Tibial nerve (tissue), 4 donors: ENCODE results near the gene IGF2R. TPM values are rescaled to one million over a fixed set of nuclear protein-coding genes. Genes with fewer than 3 reads are reported as not detected.

ENCODE experiments used
- DNase-seq, 2 donors: peaks; one replicate each; pipeline ENCODE4 v3.0.0-alpha.2; 2019; ENCODE audit warnings: low spot score in 2 of 2
- H3K27ac ChIP-seq, 4 donors: fragments of 200-600 bp; sonication (generic) in 3 of 4; one replicate each; pipeline ENCODE4 v1.5.1; 2017 to 2019; ENCODE audit warnings: mild to moderate bottlenecking in 1 of 4
- H3K27me3 ChIP-seq, 2 donors: fragments of 200-600 bp; sonication (generic) in 1 of 2; one replicate each; pipeline versions ENCODE4 v1.5.1 to v1.6.0; 2017 to 2019
- H3K36me3 ChIP-seq, 3 donors: fragments of 200-600 bp; sonication (generic); one replicate each; pipeline ENCODE4 v1.5.1; 2018 to 2019
- H3K4me1 ChIP-seq, 4 donors: fragments of 200-600 bp; sonication (generic) in 3 of 4; one replicate each; pipeline ENCODE4 v1.5.1; 2017 to 2019
- H3K4me3 ChIP-seq, 4 donors: fragments of 200-600 bp; sonication (generic) in 3 of 4; one replicate each; pipeline ENCODE4 v1.5.1; 2017 to 2019; ENCODE audit warnings: mild to moderate bottlenecking in 1 of 4, moderate library complexity in 1 of 4
- H3K9me3 ChIP-seq, 4 donors: fragments of 200-600 bp; sonication (generic) in 3 of 4; one replicate each; pipeline ENCODE4 v1.5.1; 2017 to 2019
- CTCF ChIP-seq, 5 experiments: fragments of 200-600 bp in 3 of 5; fragments of 450-650 bp in 2 of 5; sonication (generic) in 3 of 5; IDR thresholded peaks; one replicate each; pipeline ENCODE4 v1.5.1; 2016 to 2019; ENCODE audit warnings: antibody characterized with exemption in 5 of 5, mild to moderate bottlenecking in 3 of 5, moderate library complexity in 2 of 5
- EP300 ChIP-seq, 2 donors: sonication (generic); formaldehyde crosslinking; IDR thresholded peaks; one replicate each; pipeline ENCODE4 v1.6.1; 2017; ENCODE audit warnings: antibody characterized with exemption in 2 of 2, mild to moderate bottlenecking in 1 of 2
- POLR2A ChIP-seq, 2 donors: fragments of 450-650 bp; IDR thresholded peaks; one replicate each; pipeline ENCODE4 v1.6.1; 2017; ENCODE audit warnings: antibody characterized with exemption in 2 of 2, mild to moderate bottlenecking in 2 of 2, moderate library complexity in 2 of 2
- WGBS, 2 donors: methylation state at CpG; one replicate each; pipeline ENCODE4 v1.1.5; 2018; 5-methylcytosine and 5-hydroxymethylcytosine counted together
- total RNA-seq, 4 donors: library from RNA; depleted of rRNA; stranded (reverse); fragments of >200 nt; gene quantifications; one replicate each; pipeline ENCODE4 v1.1.0, GENCODE V29; 2016

IGF2R gene
- total RNA-seq, 4 donors from 2014 or later = 60.1 to 81.3 (median 68.5) TPM

- H3K36me3 ChIP-seq = peaks cover 0 to 71% (median 7%) of the 10 kb centered on the region in 3 donors
- H3K9me3 ChIP-seq = no peaks in the 10 kb centered on the region
- H3K4me1 ChIP-seq = peaks cover 0 to 25% (median 10%) of the 10 kb centered on the region in 4 donors
- H3K27ac ChIP-seq = no peak overlapping the region
- H3K27me3 ChIP-seq = no peaks in the 10 kb centered on the region
- TF ChIP-seq POLR2A (IDR thresholded peaks at IDR 0.05) (no peak), EP300 (IDR thresholded peaks at IDR 0.05) (no peak), CTCF (IDR thresholded peaks at IDR 0.05) (no peak)
- no peak overlapping the region for H3K4me3 ChIP-seq
- DNase-seq = no peak
- WGBS, 2 donors = 90 to 94% methylated on average over 10 of the region's 10 CpGs
These were observed 59.0 kb downstream of the IGF2R start for GRCh38 chr6:160027931-160028330.

GRCh38 chr6:160028487-160029275 lies 59.8 kb downstream of the IGF2R start:
- H3K36me3 ChIP-seq = peaks cover 0 to 71% (median 11%) of the 10 kb centered on the region in 3 donors
- H3K4me3 ChIP-seq = no peak overlapping the region
- WGBS, 2 donors = 93 to 95% methylated on average over 8 of the region's 8 CpGs
- TF ChIP-seq EP300 (IDR thresholded peaks at IDR 0.05) (no peak), CTCF (IDR thresholded peaks at IDR 0.05) (no peak), POLR2A (IDR thresholded peaks at IDR 0.05) (no peak)
- peak overlapping the region in 2 of 4 donors; percentile 78 to 90 for H3K27ac ChIP-seq
- H3K4me1 ChIP-seq = peaks cover 0 to 32% (median 10%) of the 10 kb centered on the region in 4 donors
- H3K9me3 ChIP-seq = no peaks in the 10 kb centered on the region
- no peaks in the 10 kb centered on the region for H3K27me3 ChIP-seq
- DNase-seq = no peak

GRCh38 chr6:160029525-160029924 lies 60.6 kb downstream of the IGF2R start:
- H3K27ac ChIP-seq = peak overlapping the region; percentile 53 to 90 (median 76)
- no peaks in the 10 kb centered on the region for H3K9me3 ChIP-seq
- peaks cover 0 to 71% (median 9%) of the 10 kb centered on the region in 3 donors for H3K36me3 ChIP-seq
- no peak overlapping the region for H3K4me3 ChIP-seq
- no peak for TF ChIP-seq CTCF (IDR thresholded peaks at IDR 0.05)
- no peak for TF ChIP-seq POLR2A (IDR thresholded peaks at IDR 0.05)
- TF ChIP-seq EP300 (IDR thresholded peaks at IDR 0.05) = no peak
- H3K4me1 ChIP-seq = peaks cover 0 to 41% (median 10%) of the 10 kb centered on the region in 4 donors
- no peak for DNase-seq
- H3K27me3 ChIP-seq = no peaks in the 10 kb centered on the region
- 85 to 88% methylated on average over 11 of the region's 11 CpGs for WGBS, 2 donors

- Histone ChIP-seq H3K4me3 (no peak overlapping the region), H3K27ac (peak overlapping the region; percentile 53 to 90 (median 76)), H3K36me3 (peaks cover 0 to 71% (median 5%) of the 10 kb centered on the region in 3 donors), H3K4me1 (peaks cover 0 to 46% (median 10%) of the 10 kb centered on the region in 4 donors), H3K27me3 (no peaks in the 10 kb centered on the region), H3K9me3 (no peaks in the 10 kb centered on the region)
- 17 to 32% methylated on average over 5 of the region's 5 CpGs for WGBS, 2 donors
- peak; percentile 80 to 81 for DNase-seq
- TF ChIP-seq EP300 (IDR thresholded peaks at IDR 0.05) (peak; percentile 74 to 83), POLR2A (IDR thresholded peaks at IDR 0.05) (peak in 1 of 2 donors; percentile 34), CTCF (IDR thresholded peaks at IDR 0.05) (peak in 1 of 5 experiments; percentile 37)
These were observed 61.2 kb downstream of the IGF2R start for GRCh38 chr6:160030103-160030502.

GRCh38 chr6:160031442-160031841 lies 62.6 kb downstream of the IGF2R start:
- no peaks in the 10 kb centered on the region for H3K27me3 ChIP-seq
- peaks cover 0 to 59% (median 14%) of the 10 kb centered on the region in 4 donors for H3K4me1 ChIP-seq
- DNase-seq = no peak
- H3K36me3 ChIP-seq = peaks cover 0 to 70% (median 5%) of the 10 kb centered on the region in 3 donors
- 87% methylated on average over 8 of the region's 8 CpGs for WGBS, 2 donors
- no peak overlapping the region for H3K4me3 ChIP-seq
- peak overlapping the region in 2 of 4 donors; percentile 78 to 90 for H3K27ac ChIP-seq
- H3K9me3 ChIP-seq = no peaks in the 10 kb centered on the region
- TF ChIP-seq EP300 (IDR thresholded peaks at IDR 0.05) (no peak), CTCF (IDR thresholded peaks at IDR 0.05) (no peak), POLR2A (IDR thresholded peaks at IDR 0.05) (no peak)
